GM19438 (cell line): ENCODE data around the gene ENC1.

Experiments
- ATAC-seq: cut with Tn5 transposase; IDR thresholded peaks from one replicate; pipeline ENCODE4 v1.9.1; 2021; ENCODE audit warnings: low read depth; ENCODE audit not compliant: unreplicated experiment

ENC1 gene

DNA sequence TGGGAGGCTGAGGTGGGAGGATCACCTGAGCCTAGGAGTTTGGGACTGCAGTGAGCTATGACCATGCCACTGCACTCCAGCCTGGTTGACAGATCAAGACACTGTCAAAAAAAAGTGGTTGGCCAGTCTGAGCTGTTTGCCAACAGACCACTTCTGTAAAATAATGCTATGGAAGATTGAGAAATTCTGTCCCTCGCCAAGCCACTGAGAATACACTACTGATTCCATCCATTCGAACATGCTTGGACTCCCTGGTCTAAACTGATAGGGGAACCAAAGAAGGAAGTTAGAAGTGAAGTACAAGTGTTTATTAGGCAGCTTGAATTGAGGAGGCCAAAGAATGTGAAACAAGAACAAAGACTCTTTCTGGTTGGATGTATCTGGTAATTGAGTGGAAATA lies 27.2 kb downstream of the ENC1 start:
- ATAC-seq = no peak

GRCh38 chr5:74612045-74612444 lies 28.5 kb downstream of the ENC1 start:
- ATAC-seq = no peak

DNA sequence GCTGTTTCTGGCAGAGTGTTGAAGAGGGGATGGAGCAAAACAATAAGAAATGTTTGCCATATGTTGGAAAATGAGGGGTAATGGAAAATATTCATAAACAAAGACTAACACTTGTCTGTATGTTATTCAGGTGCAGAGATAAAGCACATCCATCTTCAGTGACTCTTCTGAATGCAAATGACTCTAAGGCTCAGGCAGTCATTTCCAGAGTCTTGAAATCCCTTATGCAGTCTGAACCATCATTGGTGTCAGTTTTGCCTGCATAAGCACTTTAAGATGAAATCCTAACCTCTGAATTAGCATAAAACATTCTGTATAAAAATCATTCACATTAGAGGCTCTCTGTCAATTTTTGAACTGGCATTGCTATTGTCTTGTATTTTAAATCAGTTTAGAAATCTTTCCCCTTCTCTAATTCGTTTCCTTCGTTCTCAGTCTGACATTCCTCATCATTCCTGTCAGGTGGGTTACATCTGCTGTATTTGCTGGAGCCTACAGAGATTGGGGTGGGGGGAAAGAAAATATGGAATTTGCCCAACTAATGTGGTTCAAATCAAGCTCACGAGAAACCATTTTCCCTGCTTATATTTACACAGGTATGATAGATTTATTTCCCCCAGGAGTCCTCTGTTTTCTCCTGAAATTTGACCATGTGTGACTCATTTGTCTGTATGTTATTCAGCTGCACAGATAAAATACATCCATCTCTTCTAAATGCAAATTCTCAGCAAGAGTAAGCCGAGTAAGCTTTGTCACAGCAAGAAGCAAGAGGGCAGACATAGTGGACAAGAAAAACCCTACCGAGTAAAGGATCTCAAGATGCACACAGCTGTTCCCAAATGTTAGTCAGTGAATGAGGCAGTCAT lies 31.6 kb downstream of the ENC1 start:
- no peak for ATAC-seq

GRCh38 chr5:74605759-74606158 lies 34.8 kb downstream of the ENC1 start:
- no peak for ATAC-seq

DNA sequence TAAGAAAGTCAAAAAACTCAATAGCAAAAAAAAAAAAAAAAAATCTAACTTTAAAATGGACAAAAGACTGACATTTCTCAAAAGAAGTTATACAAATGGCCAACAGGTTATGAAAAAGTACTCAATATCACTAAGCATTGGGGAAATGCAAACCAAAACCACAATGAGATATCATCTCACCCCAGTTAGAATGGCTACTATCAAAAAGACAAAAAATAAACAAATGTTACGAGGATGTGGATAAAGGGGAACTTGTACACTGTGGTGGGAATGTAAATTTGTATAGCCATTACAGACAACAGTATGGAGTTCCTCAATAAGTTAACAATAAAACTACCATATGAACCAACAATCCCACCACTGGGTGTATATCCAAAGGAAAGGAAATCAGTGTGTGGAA lies 37.2 kb downstream of the ENC1 start:
- ATAC-seq = no peak

DNA sequence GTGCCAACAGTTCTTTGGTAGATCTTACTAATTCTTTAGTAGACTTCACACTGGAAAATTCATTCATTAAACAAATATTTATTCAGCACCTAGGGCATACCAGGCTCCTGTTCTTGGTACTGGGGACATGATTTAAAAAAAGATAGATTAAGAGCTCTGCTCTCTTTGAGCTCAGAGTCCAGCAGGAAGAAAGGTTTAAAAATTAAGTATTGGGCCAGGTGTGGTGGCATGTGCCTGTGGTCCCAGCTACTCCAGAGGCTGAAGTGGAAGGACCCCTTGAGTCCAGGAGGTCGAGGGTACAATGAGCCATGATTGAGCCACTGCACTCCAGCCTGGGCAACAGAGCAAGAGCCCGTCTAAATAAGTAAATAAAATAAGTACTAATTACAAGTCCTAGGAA lies 41.4 kb downstream of the ENC1 start:
- ATAC-seq = no peak

DNA sequence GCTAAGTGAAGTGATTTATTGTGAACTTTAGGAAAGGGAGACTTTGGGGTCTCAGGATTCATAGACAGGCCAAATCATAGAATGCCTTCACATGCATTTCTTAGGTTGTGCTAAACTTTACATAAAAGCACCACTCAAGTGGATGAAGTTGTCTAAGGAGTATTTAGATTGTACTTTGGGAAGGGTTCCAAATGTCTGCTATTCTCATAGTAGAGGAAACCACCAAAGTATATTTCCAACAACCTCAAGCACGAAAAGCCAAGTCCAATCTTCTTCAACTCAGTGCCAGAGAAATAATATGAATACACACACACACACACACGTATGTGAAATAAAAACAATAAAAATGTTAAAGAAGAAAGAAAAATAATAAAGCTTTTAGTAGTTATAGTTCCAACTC lies 41.8 kb downstream of the ENC1 start:
- no peak for ATAC-seq

DNA sequence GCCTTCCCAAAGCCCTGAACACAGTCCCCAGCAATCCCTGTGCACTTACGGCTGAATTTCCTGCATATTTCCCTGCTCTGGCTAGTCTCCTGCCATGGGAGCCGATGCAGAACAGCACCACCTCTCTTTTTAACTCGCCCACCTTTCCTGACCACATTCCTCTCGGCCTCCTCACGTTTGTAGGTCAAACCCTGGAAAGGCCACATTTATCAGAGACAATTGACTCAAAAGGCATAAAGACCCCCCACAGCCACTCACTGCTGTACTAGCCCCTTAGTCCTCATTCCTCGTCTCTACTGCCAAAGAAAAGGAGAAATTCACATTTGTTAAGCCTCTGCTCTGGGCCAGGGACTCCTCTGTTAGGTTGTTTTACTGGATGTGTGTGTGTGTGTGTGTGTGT lies 43.6 kb downstream of the ENC1 start:
- ATAC-seq = no peak

- no peak for ATAC-seq
These were observed 45.2 kb downstream of the ENC1 start for GRCh38 chr5:74595143-74595925.

DNA sequence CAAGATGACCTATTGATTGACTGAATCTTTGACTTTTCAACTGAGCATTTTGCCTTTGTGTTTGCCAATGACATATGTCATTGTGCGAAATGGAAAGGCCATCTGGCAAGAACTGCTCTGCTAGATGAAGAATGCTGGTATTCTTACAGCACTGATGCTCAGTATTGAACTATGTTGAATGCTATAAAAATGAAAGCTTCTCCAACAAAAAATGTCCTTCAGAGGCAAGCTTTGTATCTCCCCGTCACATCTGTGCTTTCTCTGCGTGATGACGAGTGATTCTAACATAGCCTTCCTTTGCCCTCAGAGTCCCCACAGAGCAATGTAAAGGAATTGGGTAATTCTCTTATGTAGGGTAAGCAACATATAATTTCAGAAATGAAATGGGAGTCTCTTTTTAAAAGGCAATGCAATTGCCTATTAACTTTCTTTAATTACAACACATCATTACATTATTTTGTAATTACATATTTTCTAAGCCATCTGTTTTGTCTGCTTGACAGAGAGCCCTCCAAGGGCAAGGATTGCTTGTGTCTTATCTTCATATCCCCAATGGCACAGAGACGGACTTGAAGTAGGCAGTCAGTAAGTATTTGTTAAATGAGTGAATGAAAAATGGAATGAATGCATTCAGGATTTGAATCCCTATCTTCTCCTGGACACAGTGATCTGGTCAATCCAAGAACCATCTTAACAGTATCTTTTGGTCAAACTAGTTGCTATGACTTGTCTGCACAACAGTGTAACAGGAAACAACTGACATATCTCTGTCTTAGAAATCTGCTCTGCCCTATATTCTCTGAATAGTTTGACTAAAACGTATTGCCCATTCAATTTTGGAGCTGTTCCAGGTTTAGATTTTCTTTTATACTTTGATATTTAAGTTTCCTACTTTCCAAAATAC lies 46.1 kb downstream of the ENC1 start:
- ATAC-seq = no peak

GRCh38 chr5:74589204-74590056 lies 51.1 kb downstream of the ENC1 start:
- ATAC-seq = no peak

GRCh38 chr5:74588415-74588814 lies 52.1 kb downstream of the ENC1 start:
- ATAC-seq = no peak

- ATAC-seq = no peak
These were observed 52.6 kb downstream of the ENC1 start for GRCh38 chr5:74587890-74588289.

GRCh38 chr5:74587300-74587699 lies 53.2 kb downstream of the ENC1 start:
- no peak for ATAC-seq

DNA sequence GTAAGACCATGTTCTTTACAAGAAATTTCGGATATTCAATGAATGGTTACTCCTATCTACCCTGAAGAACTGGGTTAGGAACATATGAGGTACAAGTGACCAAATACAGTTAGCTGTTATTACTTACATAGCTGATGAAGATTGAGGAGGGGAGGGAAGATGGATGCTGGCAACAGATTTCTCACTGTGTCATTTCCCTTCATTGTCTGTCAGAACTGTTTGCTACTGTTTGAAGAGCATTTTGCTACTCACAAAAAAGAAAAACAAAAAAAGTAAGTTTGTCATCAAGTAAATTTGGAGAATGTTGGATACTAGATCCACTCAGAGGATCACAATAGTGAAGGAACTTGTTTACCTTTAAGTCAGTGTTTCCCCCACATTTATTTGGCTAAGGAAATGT lies 53.7 kb downstream of the ENC1 start:
- no peak for ATAC-seq

GRCh38 chr5:74582853-74583252 lies 57.7 kb downstream of the ENC1 start:
- ATAC-seq = no peak

DNA sequence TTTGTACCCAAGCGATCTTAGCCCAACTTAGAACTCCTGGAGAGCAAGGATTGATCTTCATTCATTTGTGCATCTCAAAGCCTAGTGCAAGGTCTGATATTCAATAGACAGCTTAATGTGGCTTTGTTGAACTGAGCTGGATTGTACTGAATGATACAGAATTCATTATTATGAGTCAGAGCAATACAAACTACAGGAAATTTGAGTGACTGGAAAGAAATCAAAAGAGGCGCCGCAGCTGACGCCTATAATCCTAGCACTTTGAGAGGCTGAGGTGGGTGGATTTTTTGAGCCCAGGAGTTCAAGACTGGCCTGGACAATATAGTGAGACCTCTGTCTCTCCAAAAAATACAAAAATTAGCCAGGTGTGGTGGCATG lies 58.6 kb downstream of the ENC1 start:
- no peak for ATAC-seq

- ATAC-seq = no peak
These were observed 59.8 kb downstream of the ENC1 start for GRCh38 chr5:74580729-74581109.

DNA sequence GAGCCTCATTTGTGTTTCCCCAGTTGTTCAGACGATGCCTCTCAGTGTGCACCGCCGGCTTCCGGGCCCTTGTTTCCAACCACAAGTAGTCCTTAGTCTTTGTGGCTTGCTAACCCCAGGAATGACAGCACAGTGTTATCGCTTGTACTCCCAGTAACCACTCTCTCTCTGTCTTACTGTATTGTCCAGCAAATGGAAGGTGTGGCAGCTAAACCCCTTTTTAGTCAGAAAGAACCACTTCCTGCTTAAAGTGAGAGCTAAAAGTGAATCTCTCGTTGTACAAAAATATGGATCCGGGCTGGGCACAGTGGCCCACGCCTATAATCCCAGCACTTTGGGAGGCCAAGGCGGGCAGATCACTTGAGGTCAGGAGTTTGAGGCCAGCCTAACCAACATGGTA lies 61.3 kb downstream of the ENC1 start:
- peak; percentile 60 for ATAC-seq
